NCI-H1930 (cell line): ENCODE results near the gene DCLRE1B.

ENCODE experiments used
- DNase-seq, 2 experiments: peaks; one replicate each; lab custom pipeline; 2025; lab: John Stamatoyannopoulos, UW

DCLRE1B gene

DNA sequence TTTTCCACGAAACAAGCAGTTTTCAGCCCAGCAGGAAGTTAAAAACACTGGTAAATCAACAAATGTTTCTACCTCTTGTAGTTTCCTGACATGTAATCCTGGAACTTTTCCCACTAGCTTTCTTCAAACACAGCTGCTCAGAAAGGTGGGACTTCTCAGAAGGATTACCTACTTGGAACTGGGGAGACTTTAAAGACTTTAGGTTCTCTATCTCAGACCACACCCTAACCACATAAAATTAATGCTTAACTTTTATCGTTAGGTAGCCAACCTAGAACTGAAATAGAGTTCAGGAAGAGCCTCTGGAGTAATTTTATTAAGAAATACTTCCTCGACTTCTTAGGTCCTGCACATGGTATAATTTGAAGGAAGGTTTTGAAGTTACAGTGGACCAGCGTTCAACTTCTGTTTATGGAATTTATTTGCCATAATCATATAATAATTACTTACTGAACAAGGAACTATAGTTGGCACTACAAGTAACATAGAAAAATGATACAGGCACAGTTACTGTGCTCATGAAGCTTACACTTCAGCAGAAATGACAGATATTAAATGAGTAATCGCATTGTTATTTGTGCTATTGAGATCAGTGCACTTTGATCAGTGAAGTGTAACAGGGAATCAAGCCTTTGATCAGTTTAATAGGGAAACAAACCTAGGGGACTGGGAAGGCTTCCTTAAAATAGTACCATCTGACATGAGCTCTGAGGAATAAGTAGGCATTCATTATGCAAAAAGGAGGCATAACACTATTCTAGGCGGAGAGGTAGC, 17.5 kb upstream of the DCLRE1B start, which contains the start of gene BCL2L15:
Gene BCL2L15 (minus strand): TSS at position 180 of the 774 bp plus-strand sequence. CDS start 206 bp downstream, outside the sequence.
- DNase-seq = no peak

DNA sequence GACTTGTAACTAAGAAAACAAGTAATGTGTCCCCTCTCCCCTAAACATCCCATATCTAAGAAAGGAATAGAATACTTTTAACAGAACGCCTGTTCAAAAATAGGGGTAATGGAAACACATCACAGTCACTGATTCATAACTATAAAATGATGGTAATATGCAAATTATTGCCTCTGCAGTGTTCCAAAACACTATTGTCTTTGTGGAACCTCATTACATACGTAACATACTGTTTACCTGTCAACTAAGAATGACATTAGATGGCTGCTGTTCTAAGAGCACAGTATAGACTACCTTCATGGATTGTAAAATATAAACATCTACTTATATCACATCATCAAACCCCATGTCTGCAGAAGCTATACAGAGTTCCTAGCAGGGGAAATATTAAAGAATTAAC, 14.3 kb upstream of the DCLRE1B start:
- DNase-seq = no peak

DNA sequence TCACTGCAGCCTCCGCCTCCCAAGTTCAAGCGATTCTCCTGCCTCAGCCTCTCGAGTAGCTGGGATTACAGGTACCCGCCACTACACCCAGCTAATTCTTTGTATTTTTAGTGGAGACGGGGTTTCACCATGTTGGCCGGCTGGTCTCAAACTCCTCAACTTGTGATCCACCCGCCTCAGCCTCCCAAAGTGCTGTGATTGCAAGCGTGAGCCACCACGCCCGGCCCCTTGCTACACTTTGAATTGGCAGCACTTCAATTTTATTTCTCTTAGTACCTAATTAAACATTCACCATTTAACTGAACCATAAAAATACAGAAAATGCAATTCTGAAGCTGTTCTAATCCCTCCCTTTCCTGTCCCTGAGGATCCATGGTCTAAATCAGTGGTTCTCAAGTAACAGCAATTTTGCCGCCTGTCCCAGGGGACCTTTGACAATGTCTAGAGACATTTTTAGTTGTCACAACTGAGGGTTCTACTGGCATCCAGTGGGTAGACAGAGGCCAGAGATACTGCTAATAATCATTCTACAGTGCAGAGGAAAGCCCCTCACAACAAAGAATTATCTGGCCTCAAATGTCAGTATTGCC, 13.4 kb upstream of the DCLRE1B start:
- no peak for DNase-seq

DNA sequence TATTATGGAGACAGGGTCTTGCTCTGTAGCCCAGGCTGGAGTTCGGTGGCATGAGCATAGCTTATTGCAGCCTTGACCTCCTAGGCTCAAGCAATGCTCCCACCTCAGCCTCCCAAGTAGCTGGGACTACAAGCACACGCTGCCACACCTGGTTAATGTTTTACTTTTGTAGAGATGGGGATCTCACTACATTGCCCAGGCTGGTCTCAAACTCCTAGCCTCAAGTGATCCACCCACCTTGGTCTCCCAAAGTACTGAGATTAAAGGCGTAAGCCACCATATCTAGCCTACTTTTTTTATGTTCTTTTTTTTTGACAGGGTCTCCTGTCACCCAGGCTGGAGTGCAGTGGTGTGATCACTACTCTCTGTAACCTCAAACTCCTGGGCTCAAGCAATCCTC, 11.9 kb upstream of the DCLRE1B start:
- no peak for DNase-seq

DNA sequence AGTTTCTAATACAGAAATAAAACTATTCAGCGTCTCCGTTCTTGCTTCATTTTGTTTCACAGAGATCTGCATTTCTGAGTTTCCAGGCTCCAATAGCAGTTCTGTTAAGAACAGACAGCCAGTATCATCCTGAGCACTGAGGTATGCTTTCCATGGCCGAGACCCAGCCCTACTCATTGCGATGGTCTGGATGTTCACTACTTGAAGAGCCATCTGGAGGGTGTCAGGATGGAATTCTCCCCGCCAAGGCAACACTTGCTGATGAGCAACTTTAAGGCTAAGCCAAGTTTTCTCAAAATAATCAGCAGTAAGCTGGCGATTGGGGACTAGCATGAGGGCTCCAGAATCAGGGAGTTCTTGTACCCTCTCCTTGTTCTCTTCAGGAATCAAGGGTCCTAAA, 10.0 kb upstream of the DCLRE1B start:
- DNase-seq = no peak

DNA sequence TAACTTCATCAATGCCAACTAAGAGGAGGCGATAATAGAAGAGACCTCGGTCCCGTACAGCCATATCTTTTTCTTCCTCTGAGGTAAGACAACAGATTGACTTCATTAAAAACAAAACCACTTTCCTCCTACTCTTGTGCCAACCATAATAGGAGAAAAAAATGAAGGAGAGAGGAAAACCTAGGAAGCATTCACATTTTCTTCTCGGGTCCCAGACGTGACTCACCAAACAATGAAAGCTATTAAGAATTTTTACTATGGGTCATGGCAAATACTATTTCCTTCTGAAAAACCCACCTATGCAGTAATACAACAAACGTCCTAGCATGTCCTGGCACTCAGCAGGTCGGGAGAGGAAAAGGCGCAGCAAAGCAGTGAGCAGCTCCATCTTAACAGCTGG, 9.2 kb upstream of the DCLRE1B start:
- DNase-seq = no peak

DNA sequence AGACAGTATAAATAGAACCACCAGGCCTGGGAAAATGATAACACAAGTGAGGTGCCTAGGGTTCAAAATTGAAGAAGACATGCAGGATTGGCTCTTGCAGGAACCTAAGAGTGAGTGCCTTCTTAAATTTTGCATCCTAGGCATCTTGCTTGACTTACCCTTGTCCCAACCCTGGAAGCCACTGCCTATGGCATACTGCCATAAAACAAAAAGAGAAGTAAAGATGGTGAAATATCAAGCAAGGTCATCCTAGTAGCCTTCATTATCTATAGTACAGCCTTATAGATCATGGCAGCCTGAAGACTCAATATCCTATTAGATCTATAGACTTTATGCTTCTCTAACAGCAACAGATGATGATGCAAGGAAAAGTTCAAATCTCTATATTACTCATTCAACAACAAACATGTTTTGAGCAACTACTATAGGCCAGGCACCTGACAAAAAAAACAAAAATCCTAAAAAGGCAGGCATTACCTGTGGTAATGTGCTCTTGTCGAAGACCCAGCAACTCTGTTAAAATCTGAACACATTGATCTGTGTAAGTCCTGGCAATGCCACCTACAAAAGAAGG, 6.8 kb upstream of the DCLRE1B start:
- no peak for DNase-seq

DNA sequence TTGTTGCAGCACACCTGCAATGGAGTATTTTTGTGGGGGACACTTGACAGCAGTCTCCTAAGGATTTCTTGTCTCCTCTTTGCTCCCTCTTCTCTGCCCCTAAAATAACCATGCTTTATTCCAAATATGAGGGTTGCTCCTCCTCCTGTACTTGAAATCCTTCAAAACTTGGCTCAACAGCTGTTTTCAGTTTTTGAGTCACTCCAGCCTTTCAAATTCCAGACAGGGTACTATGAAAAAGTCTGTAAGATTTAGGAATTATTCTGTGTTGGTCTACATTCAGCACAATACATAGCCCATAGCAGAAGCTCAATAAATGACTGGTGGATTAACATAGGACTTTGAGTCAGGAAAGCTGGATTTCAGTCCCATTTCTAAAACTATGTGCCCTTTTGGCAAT, 6.0 kb upstream of the DCLRE1B start:
- DNase-seq = no peak

DNA sequence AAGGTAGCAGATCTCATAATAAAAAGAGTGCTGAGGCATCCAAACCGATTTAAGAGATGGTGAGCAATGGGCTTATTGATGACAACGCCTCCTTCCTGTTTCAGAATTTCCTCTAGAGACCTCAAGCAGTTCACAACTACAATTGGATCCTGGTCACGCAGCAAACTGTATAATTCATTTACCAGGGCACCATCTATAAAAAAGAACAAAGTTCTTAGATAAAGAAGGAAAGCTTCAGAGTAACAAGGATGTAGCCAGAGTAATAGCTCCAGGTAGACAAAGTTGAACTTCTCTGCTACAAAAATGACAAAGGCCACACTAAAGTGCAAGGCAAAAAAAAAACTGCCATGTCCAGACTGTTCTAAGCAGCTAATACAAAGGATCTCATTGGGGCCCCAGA, 3.9 kb upstream of the DCLRE1B start:
- no peak for DNase-seq

DNA sequence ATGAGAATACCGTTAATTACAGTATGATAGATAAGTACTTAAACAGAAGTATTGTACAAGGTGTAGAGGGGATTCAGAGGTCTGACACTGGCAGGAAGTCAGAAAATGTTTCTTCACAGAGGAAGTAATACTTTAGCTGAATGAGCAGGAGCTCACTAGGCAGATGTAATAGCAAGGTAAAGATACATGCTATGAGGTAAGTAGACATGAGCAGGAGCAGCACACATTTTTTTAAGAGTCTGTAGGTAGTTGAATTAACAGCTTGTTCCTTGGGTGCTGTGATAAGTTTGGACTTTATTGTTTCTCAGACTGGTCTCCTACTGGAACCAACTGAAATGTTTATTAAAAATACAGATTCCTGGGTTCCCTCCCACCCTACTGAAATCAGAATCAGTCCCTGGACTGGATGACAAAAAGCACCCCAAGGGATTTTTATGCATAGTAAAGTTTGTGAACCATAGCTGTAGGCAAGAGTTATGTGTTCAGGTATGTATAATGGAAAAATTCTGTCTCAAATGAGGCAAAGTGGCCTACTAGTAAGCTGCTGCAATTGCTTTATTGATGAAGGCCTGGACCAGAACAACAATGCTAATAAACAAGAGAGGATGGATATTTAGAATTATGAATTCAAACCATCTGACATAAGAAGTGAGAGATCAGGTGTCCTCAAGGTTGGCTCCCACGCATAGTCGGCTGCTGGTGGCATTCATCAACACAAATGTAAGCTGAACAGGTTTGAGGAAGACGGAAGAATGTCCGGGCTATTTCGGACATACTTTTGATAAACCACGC, 1.4 kb upstream of the DCLRE1B start:
- no peak for DNase-seq

DNA sequence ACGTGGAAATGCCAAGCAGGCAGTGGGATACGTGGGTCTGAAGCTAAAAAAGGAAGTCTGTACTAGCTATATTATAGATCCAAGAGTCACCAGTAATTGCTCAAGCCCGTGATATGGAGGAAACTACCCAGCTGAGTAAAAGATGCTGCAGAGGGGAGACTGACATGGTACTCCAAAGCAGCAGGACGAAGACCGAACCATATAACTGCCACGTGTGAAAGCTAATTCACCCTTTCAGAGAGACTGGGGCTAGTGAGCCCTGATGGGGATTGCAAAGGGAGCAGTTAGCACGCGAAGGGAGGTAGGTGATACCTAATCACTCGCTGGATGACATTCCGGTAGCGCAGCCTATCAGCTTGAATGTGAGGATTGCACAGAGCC, 843 bp upstream of the DCLRE1B start:
- DNase-seq = no peak

DNA sequence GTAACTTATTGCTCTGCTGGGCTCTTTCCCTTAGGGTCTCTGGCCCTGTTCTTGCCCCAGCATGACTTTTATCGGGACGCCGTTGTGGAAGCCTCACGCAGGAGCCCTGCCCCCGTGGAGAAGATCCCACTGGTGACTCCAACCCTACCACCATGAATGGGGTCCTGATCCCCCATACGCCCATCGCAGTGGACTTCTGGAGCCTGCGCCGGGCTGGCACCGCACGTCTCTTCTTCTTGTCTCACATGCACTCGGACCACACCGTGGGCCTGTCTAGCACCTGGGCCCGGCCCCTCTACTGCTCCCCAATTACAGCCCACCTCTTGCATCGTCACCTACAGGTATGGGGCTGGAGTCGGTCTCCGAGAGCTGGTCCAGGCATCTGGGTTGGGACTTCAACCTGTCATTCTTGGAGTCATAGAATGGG, 322 bp downstream of the DCLRE1B start:
- DNase-seq = peak; percentile 9 to 33

DNA sequence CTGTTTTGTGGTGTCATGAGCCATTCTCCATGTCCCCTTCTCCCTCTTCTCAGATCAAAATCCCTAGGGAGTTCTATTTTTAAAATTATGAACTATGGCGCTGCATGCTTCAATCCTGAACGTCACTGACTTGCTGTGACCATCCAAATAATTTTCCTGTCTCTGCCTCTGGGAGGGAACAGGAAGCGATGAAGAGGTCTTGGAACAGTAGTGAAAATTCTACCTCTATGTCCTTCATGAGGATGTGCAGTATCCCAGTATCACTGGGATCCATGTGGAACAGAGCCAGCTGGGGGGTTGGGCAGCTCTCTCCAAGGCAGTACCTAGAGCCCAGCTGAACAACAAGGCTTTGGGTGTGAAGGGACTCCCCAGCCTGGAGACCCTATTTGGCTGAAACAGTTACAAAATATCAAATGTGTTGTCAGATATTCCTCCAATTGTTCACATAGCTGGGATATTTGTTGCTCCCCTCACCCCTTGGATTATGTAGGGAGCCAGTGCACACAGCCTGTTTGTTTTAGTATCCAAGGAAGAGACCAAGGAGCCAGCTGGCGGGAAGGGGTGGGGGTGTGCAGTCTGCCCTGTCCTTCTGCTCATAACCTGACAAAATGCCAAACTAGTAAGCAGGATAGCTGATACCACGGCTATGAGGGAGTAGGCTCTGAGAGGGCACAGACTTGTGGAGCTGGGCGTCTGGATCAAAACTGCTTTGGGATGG, 7.6 kb downstream of the DCLRE1B start:
- DNase-seq = no peak

DNA sequence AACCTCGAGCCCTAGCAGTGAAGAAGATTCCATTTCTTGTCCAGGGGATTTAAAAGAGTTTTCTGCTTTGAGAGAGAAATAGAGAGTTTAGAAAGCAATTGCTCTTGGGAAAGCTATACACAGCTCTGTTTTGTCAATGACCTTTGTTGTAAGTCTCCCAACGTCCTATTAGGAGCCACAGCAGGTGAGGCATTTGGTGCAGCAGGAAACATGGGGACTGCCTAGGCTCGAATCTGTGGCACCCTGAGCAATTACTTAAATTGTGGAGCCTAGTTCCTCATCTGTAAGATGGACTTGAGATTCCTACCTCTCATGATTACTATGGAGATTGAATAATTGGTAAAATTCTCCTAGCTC, 8.2 kb downstream of the DCLRE1B start:
- DNase-seq = no peak

DNA sequence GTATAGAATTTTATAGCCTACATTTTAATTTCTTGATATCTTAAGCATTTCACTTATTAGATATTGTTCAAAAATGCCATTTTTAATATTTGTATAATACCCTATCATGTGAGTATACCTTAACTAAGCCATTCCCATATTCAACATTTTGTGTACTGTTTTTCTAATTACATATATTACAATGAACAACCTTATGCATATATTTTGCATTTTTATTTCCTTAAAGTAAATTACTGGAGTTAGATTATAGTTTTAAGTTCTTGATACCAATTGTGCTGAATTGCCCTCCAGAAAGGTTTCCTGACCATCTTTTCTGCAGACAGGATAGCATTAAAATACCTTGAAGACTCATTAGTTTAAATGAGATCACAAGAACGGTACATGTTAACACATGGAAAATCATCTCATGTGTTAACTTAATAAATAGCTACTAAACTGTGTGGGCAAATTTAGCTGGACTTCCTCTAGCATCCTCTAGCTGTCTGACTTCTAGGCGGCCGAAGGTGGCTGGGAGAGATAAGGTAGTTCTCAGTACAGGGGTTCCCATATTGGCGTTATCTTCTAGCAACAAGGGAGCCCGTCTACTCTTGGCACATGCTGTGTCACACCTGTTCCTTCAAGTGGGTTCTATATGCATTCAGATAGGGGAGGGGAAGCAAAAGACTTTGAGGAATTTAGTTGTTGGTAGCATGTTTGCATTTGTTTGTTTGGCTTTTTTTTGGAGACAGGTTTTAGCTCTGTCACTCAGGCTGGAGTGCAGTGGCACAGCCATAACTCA, 8.9 kb downstream of the DCLRE1B start:
- DNase-seq = no peak

DNA sequence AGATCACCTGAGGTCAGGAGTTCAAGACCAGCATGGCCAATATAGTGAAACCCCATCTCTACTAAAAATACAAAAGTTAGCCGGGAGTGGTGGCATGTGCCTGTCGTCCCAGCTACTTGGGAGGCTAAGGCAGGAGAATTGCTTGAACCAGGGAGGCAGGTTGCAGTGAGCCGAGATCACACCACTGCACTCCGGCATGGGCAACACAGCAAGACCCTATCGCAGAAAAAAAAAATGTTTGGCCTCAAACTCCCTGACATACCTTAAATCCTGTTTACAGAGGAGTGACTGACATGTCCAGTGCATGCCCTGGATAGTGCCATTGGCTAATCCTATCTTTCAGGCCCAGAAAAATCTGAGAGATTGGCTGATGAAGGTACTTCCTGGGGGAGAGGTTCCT, 11.8 kb downstream of the DCLRE1B start:
- DNase-seq = no peak

DNA sequence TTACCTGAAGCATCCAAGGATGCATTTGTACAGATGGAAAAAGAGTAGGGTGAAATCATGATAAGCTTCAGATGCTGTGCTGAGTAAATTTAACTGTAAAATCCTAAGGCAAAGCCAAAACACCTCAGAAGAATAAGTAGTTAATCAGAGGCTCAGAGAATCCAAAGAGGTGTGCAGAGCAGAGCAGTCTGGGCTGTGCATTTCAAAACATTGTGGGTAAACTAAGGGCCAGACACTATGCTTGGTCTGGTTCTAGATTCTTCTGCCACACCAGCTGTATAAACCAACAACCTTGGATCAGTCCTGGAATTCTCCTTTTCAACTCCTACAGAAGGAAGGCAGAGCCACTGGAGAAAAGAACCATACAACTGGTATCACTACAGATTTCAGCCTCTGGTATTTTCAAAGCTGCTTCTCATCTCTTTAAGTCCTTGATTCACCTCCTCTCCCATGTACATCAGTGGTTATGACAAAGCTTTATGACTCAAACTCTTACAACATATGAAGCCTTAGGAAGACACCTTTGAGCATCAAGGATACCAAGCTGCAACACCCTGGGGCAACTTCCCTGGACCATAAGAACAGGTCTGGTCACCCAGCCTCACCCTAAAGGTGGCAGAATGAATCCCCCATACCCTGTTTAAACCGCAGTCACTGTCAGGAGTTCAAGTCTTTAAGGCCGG, 12.4 kb downstream of the DCLRE1B start:
- no peak for DNase-seq

DNA sequence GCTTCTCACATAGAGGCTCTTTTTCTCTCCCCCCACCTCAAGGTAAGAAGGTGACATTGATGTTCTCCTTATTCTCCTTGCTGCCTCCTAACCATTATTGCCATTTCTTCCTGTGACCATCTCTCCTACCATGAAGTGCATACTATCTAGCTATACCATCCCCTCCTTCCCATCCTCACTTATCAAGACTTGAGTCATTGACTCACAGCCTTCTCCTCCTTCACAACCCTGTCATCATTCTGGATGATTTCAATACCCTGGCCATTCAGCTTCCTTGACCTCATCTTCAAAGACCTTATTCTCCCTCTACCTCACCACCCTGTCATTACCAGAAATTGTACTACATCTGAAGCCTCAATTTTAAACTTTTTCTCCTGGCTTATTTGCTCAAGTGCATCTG, 13.1 kb downstream of the DCLRE1B start:
- no peak for DNase-seq

DNA sequence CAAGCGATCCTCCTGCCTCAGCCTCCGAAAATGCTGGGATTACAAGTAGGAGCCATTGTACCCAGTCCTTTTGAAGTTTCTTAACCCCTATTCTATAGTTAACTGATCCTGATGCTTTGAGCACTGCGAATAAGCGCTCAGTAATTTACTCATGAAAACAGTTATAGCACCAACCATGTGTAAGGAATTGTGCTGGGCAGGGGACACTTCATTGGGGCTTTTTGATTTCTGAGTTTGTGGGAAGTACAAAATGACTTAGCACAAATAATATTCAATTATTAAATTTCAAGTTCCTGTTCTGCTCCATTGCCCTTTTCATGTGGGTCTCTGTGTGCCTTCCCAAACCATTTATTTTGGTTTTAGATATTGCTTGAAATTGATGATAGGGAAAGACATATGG, 17.8 kb downstream of the DCLRE1B start:
- no peak for DNase-seq

DNA sequence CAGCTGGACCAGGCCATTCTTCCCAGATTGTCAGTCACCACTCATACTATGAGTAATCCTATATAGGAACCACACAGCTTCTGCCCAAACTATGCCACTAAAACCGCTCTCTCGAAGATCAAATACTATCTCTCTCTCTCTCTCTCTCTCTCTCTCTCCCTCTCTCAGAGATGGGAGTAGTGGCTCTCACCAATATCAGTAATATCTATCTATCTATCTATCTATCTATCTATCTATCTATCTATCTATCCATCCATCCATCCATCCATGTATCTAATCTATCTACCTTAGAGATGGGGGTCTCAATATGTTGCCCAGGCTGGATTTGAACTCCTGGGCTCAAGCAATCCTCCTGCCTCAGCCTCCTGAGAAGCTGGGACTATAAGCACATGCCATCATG, 19.3 kb downstream of the DCLRE1B start:
- no peak for DNase-seq
